ENCODE results near the gene EFCAB10. TPM values are rescaled to one million over a fixed set of nuclear protein-coding genes. Genes with fewer than 3 reads are reported as not detected.
"Not testable (repeated sequence)": the region's sequence is repeated elsewhere in the genome, so short reads cannot be mapped to it uniquely, and the experiment has no call there.

EFCAB10 gene
- total RNA-seq, 1 donor from 2014 or later = not detected

DNA sequence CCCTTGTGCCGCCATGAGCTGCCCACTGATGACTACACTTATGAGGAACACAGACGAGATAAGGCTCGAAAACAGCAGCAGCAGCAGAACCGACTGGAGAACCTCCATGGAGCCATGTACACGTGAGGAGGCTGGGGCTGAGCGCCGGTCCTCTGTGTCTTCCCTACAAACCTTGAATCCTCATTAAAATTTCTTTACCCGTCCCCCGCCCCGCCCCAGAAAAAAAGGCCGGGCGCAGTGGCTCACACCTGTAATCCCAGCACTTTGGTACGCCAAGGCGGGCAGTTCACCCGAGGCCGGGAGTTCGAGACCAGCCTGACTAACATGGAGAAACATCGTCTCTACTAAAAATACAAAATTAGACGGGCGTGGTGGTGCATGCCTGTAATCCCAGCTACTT lies 50.7 kb downstream of the EFCAB10 start:
- DNase-seq = no peak

DNA sequence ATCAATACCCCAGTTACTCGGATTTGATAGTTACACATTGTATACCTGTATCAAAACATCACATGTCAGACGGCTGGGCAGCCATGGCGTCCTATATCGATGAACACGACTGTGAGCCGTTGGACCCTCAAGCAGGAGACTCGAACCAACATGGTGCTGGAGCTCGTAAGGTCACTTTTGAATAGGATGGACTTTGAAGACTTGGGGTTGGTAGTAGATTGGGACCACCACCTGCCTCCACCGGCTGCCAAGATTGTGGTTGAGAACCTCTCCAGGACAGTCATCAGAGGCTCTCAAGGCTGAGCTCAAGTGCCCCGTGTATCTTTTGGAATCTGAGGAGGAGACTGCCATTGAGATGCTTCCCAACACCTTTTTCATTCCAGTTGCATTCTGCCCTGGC lies 51.2 kb downstream of the EFCAB10 start:
- DNase-seq = no peak

DNA sequence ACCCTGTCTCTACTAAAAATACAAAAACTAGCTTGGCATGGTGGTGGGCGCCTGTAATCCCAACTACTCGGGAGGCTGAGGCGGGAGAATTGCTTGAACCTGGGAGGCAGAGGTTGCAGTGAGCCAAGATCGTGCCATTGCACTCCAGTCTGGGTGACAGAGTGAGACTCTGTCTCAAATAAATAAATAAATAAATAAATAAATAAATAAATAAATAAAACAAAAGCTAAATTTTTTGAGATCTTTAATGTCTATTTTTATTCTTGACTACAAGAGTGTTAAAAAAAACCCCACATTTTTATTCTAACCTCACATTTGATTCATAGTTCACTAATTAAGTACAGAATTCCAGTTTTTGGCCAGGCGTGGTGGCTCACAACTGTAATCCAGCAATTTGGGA lies 53.6 kb downstream of the EFCAB10 start:
- DNase-seq = not testable (repeated sequence)

DNA sequence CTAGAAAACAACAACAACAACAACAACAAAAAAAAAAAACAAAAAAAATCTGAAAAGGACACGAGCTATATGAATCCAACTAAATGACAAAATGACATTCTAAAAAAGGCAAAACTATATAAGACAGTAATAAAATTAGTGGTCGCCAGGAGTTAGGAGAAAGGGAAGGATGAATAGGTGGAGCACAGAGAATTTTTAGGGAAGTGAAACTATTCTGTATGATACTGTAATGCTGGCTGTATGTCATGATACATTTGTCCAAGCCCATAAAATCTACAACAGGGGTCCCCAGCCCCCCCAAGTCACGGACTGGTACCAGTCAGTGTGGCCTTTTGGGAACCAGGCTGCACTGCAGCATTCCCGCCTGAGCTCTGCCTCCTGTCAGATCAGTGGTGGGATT lies 56.5 kb downstream of the EFCAB10 start:
- no peak for DNase-seq

DNA sequence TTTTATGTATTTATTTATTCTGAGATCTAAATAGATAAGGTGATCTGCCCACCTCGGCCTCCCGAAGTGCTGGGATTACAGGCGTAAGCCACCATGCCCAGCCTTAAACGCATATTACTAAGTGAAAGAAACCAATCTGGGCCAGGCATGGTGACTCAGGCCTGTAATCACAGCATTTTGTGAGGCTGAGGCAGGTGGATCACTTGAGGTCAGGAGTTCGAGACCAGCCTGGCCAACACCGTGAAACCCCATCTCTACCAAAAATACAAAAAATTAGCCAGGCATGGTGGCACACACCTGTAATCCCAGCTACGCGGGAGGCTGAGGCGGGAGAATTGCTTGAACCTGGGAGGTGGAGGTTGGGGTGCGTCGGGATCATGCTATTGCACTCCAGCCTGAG lies 56.9 kb downstream of the EFCAB10 start:
- not testable (repeated sequence) for DNase-seq

DNA sequence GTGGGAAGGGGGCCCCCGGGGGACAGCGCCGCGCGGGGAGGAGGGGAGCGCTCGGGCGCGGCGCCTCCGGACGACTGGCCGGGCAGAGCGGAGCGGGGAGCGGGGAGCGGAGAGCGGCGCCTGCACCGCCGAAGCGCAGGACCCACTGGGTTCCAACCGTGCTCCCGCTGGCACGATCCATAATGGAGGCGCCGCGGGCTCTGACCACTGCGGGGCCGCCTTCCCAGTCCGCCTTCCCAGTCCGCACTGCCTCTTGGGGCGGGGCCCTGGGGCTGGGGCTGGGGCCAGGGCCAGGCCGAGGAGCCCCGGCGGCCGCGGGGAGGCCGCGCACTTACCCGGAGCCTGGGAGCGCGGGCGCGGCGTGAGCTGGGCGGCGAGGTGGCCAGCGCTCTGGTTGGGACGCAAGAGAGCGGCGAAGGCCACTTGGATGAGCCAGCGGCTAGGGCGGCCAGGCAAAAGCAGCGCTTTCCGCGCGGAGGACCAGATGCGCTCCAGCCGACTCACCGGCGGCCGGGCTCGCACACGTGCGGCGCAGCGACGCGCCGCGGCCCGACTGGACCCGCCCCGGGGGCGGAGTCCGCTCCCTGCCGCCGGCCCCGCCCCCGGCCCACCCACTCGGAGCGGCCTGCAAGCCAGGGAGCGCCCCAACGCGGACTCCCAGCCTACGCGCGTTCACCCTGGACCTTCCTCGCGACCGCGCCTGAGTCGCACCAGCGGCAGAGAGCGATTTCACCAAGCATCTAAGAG lies 59.4 kb downstream of the EFCAB10 start, which contains the start of gene PUS7:
TSS of gene PUS7 (minus strand) at position 555 of the 747 bp plus-strand sequence. CDS start 13,759 bp downstream, outside the sequence.
- DNase-seq = peak; percentile 72

DNA sequence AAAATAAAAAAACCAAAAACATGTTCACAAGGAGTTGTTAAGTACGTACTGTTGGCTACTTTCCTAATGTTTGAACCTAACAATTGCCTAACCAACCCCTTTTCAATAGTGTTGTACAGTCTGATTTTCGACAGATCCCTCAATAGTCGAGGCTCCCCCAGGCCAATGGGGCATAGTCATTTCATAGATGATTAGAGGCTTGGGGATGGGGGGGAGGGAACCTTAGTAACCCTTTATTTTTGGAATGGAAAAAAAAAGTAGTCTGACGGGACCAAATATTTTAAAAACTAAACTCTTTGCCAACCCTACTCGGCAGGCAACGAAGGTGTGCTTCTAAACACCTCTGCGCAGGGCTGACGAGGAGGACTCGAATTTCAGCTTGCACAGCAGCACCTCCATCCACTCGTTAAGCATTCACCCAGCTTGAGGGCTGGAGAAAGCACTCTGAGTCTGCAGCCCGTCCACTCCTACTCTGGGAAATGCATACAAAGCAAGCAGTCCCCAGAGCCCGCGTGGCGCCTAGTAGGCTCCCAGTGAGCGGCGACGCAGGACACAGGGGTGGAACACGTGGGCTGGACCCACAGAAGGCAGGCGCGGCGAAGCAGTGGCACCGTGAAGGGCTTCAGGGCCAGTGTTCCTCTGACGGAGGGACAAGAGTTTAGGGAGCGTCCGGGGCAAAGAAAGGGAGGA lies 60.1 kb downstream of the EFCAB10 start:
- no peak for DNase-seq

DNA sequence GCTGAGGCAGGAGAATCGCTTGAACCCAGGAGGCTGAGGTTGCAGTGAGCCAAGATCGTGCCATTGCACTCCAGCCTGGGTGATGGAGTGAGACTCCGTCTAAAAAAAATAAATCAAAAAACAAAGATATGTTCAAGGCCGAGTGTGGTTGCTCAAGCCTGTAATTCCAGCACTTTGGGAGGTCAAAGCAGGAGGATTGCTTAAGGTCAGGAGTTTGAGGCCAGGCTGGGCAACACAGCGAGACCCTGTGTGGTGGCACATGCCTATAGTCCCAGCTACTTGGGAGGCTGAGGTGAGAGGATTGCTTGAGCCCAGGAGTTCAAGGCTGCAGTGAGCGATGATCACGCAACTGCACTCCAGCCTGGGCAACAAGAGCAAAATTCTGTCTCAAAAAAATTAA lies 60.7 kb downstream of the EFCAB10 start:
- not testable (repeated sequence) for DNase-seq

DNA sequence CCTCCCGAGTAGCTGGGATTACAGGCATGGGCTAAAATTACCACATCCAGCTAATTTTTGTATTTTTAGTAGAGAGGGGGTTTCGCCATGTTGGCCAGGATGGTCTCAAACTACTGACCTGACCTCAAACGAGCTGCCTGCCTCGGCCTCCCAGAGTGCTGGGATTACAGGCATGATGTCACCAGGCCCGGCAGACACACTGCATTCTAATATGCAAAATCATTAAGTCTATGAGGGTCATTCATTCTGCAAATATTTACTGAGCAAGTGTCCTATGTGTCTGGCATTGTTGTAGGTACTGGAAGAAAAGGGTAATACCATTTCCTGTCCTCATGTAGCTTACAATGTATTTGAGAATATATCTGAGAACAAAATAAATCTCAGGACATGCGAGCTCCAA lies 61.9 kb downstream of the EFCAB10 start:
- DNase-seq = no peak

DNA sequence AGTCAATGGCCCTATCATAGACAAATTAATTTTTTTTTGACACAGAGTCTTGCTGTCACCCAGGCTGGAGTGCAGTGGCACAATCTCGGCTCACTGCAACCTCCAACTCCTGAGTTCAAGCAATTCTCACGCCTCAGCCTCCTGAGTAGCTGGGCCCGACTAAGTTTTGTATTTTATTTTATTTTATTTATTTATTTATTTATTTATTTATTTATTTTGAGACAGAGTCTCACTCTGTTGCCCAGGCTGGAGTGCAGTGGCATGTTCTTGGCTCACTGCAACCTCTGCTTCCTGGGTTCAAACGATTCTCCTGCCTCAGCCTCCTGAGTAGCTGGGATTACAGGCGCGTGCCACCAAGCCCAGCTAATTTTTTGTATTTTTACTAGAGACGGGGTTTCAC lies 65.7 kb downstream of the EFCAB10 start:
- DNase-seq = not testable (repeated sequence)

Other genes starting within 250 kb of the EFCAB10 start
- gene SRPK2, start 192.6 kb downstream of the EFCAB10 start, total RNA-seq = 71.1 TPM
- gene PUS7, start 59.2 kb downstream of the EFCAB10 start, total RNA-seq = 14.3 TPM
- gene RINT1, start 49.3 kb downstream of the EFCAB10 start, total RNA-seq = 16.8 TPM

All from skin of body (tissue), 2 donors.